ENCODE results near the gene ALG8. TPM values are rescaled to one million over a fixed set of nuclear protein-coding genes. Genes with fewer than 3 reads are reported as not detected.

The ALG8 gene
- polyA plus RNA-seq, 3 donors, result 15.6 to 41.7 (median 40.6) TPM

DNA sequence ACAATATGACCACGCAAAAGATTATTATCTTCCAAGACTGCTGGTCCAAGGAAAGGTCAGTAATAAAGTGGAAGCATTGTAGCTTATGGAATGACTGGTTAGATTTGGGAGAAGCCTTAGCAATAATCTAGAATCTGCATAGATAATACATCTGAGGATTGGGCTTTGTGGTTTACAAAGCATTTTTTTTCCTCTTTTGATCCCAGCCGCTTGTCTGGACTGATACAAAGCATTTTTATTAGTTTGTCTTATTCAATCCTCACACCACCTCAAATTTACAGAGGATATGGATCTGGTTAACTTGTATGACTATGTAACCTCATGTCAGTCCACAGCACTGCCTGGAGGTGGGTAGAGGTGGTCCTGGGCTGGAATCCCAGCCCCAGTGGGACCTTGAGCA is 76.8 kb downstream of the ALG8 start:
- no peak overlapping the region for H3K4me2 ChIP-seq (replicated peaks; ENCODE audit: extremely low read depth, low read length, poor library complexity, severe bottlenecking)
- H3K4me3 ChIP-seq (replicated peaks in 1 of 3; ENCODE audit: low read depth in 2 of 3, low read length in 3 of 3), result no peak overlapping the region
- peaks cover under 1 to 5% of the 10 kb centered on the region in 2 donors for H3K36me3 ChIP-seq (replicated peaks in 1 of 2; ENCODE audit: control insufficient read depth in 1 of 2, insufficient read depth in 2 of 2, low read length in 2 of 2)
- Mint-ChIP-seq H3K9me3 (no peaks in the 10 kb centered on the region), H3K27ac (no peak overlapping the region), H3K4me3 (no peak overlapping the region), H3K36me3 (peaks cover 8 to 9% of the 10 kb centered on the region in 2 donors), H3K27me3 (ENCODE audit: low read depth in 3 of 3) (peaks cover 0 to 1% (median 0%) of the 10 kb centered on the region in 3 donors), H3K4me1 (peaks cover 4% of the 10 kb centered on the region)
- no peaks in the 10 kb centered on the region for H3K27me3 ChIP-seq (ENCODE audit: control insufficient read depth in 2 of 2, insufficient read depth in 2 of 2, low read length in 2 of 2)
- H3K4me1 ChIP-seq (ENCODE audit: control insufficient read depth in 1 of 2, insufficient read depth in 2 of 2, low read length in 2 of 2), result no peaks in the 10 kb centered on the region
- H2AFZ ChIP-seq (ENCODE audit: insufficient read depth, low read depth, low read length, poor library complexity, severe bottlenecking), result no peak overlapping the region
- H3K79me2 ChIP-seq (ENCODE audit: insufficient read depth, low read length), result no peaks in the 10 kb centered on the region
- WGBS (ENCODE audit: insufficient coverage), result no CpG with 5 or more reads among the region's 2 CpGs
- H3K9ac ChIP-seq (ENCODE audit: insufficient read depth, low read length, poor library complexity, severe bottlenecking), result no peak overlapping the region
- no peak for TF ChIP-seq CTCF (IDR thresholded peaks at IDR 0.05)
- no peak for DNase-seq
- H3K9me3 ChIP-seq (replicated peaks in 1 of 2; ENCODE audit: control insufficient read depth in 1 of 2, insufficient read depth in 1 of 2, low read length in 2 of 2), result no peaks in the 10 kb centered on the region
- H4K20me1 ChIP-seq (ENCODE audit: insufficient read depth, low read length), result no peaks in the 10 kb centered on the region
- intact Hi-C loops (cut with micrococcal nuclease), result no loop called here
- no peak overlapping the region for H3K27ac ChIP-seq (ENCODE audit: low read depth in 1 of 2, low read length in 2 of 2)

DNA sequence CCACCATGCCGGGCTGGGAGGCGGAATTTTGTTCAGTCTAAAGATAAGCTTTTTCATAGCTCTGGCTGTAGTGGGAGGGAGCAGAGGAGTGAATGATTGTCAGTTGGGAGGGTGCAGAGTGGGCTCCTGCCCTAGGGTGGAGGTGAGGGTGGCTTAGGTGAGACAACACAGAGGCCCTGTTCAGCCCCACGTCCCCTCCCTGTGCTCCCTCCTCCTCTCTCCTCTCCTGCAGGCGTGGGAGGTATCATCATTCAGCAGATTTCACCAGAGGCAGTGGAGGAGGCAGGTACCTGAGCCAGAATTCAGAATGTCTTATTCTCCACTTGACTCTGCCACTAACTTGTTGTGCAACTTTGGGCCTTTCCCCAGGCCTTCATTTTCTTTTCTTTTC is 77.5 kb downstream of the ALG8 start:
- no peaks in the 10 kb centered on the region for H3K4me1 ChIP-seq (ENCODE audit: control insufficient read depth in 1 of 2, insufficient read depth in 2 of 2, low read length in 2 of 2)
- H3K4me1 Mint-ChIP-seq, result peaks cover 4% of the 10 kb centered on the region

More for the DNA sequence above, 77.5 kb downstream of the ALG8 start:
- Mint-ChIP-seq H3K27ac (peak overlapping the region in 3 of 7 donors; percentile 15 to 50 (median 15)), H3K9me3 (no peaks in the 10 kb centered on the region), H3K4me3 (no peak overlapping the region), H3K36me3 (peaks cover 3 to 5% of the 10 kb centered on the region in 2 donors), H3K27me3 (ENCODE audit: low read depth in 3 of 3) (peaks cover 0 to 1% (median 0%) of the 10 kb centered on the region in 3 donors)
- no peak for TF ChIP-seq CTCF (IDR thresholded peaks at IDR 0.05)
- Histone ChIP-seq H3K4me3 (replicated peaks in 1 of 3; ENCODE audit: low read depth in 2 of 3, low read length in 3 of 3) (no peak overlapping the region), H3K4me2 (replicated peaks; ENCODE audit: extremely low read depth, low read length, poor library complexity, severe bottlenecking) (no peak overlapping the region), H3K79me2 (ENCODE audit: insufficient read depth, low read length) (no peaks in the 10 kb centered on the region), H3K27ac (ENCODE audit: low read depth in 1 of 2, low read length in 2 of 2) (no peak overlapping the region), H3K9me3 (replicated peaks in 1 of 2; ENCODE audit: control insufficient read depth in 1 of 2, insufficient read depth in 1 of 2, low read length in 2 of 2) (no peaks in the 10 kb centered on the region), H3K9ac (ENCODE audit: insufficient read depth, low read length, poor library complexity, severe bottlenecking) (no peak overlapping the region), H4K20me1 (ENCODE audit: insufficient read depth, low read length) (no peaks in the 10 kb centered on the region), H3K36me3 (replicated peaks in 1 of 2; ENCODE audit: control insufficient read depth in 1 of 2, insufficient read depth in 2 of 2, low read length in 2 of 2) (no peaks in the 10 kb centered on the region), H3K27me3 (ENCODE audit: control insufficient read depth in 2 of 2, insufficient read depth in 2 of 2, low read length in 2 of 2) (no peaks in the 10 kb centered on the region), H2AFZ (ENCODE audit: insufficient read depth, low read depth, low read length, poor library complexity, severe bottlenecking) (no peak overlapping the region)
- 100% methylated on average over 2 of the region's 4 CpGs for WGBS (ENCODE audit: insufficient coverage)
- DNase-seq, result no peak
- intact Hi-C loops (cut with micrococcal nuclease), result no loop called here
